DMS153 (cell line): ENCODE measurements around the gene RPS6KA5.
"Not testable (repeated sequence)": the region's sequence is repeated elsewhere in the genome, so short reads cannot be mapped to it uniquely, and the experiment has no call there.

Experiments
- DNase-seq: peaks from one replicate; lab custom pipeline; 2025; lab: John Stamatoyannopoulos, UW

The RPS6KA5 gene

DNA sequence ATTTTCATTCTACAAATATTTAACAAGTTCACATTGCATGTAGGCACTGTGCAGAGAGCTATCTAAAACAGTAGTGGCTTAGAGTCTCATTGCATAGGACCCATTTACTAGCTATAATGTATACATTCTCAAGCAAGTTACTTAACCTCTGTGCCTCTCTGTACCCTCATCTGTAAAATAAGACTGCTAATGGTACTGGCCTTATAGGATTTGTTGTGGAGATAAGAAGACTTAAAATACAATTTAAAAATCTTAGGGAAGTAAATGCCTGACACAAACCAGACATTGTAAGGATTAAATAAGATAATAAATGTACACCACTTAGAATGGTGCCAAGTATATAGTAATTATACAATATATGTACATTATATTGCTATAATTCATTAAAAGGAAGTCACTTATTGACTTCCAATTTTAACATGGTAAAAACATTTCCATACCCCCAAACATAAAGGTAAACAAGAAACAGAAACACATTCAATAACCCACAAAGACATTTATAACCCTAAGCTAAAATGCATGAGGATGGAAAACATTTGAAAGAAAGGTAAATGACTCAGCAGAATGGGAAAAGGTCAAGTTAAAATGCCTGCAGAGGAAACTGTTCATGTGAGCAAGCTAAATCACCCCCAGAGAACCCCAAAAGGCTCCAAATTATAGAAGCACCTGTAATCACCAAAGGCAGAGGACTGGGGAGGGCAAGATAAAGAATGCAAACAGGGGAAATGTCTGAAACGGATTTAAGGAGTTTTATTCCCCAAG is 30.8 kb downstream of the RPS6KA5 start:
- DNase-seq = no peak

DNA sequence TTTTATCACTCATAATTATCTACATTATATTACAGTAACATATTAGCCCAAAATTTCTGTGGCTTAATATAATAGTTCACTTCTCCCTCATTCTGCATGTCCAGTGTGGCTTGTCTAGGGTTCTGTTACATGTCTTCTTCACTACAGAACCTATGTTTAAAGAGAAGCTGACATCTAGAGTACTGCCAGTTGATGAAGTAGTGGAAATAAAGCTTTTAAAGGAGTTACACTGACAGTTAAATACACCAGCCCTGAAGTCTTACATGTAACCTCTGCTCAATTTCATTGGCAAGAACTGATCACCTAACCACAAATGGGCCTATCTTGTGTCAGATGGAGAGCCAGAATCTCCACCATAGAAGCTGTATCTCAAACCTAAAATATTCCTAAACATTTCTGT is 32.9 kb downstream of the RPS6KA5 start:
- no peak for DNase-seq

DNA sequence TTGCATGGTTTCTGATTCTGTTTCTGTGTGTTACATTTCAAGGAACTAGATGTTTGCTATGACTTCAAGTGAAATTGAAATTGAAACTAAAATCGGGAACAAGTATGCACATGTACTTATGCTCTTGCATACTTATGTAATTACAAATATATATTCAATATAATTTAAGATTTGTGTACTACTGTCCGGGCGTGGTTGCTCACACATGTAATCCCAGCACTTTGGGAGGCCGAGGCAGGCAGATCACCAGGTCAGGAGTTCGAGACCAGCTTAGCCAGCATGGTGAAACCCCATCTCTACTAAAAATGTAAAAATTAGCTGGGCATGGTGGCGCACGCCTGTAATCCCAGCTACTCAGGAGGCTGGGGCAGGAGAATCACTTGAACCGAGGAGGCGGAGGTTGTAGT is 37.8 kb downstream of the RPS6KA5 start:
- not testable (repeated sequence) for DNase-seq

DNA sequence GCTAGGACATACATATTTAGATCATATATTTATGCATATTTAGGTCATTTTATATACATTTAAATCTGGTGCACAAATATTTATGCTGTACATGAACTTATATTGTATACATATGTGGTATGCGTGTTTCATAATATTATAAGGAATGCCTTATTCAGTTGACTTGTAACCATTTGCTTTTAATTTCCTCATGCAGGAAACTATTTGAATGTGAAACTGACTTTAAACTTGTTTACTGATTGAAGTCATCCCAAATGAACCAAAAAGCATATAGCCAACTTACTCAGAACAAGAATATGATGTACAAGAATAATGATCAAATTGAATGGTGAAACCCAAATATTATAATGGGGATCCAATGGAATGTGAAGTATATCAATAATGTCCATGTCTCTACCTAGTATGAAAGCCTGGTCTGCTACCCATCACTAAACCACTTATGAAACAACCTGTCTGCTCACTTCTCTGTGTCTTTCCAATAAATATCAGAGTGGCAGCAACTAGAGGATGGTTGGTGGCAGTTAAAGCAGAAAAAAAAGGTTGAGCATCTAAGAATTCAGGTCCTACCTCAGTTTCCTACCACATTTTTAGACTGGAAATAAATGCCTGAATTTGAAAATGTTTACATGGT is 38.3 kb downstream of the RPS6KA5 start:
- no peak for DNase-seq

DNA sequence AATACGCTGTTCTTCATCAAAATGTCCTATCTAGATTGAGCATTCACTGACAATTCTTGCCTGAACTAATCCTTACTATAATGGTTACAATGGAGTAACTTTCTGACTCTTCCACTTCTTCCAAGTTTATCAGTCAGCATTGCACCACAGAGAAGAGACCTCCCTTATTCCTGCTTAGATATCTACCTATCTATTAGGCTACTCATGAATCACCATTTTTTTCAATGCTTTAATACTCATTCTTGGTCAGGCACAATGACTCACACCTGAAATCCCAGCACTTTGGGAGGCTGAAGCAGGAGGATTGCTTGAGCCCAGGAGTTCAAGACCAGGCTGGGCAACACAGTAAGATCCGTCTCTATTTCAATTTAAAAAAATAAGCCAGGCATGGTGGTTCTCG is 39.3 kb downstream of the RPS6KA5 start:
- DNase-seq = no peak

DNA sequence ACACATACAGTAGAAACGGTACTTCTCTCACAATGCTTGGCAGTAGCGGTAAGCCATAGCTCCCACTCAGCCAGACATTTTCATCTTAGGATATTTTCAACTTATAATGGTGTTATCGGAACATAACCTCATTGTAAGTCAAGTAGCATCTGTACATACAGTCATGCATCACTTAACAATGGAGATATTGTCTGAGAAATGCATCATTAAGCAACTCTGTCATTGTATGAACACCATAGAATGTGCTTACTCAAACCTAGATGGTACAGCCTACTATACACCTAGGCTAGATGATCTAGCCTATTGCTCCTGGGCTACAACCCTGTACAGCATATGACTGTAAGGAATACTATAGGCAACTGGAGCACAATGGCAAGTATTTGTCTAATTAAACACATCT is 40.8 kb downstream of the RPS6KA5 start:
- no peak for DNase-seq

DNA sequence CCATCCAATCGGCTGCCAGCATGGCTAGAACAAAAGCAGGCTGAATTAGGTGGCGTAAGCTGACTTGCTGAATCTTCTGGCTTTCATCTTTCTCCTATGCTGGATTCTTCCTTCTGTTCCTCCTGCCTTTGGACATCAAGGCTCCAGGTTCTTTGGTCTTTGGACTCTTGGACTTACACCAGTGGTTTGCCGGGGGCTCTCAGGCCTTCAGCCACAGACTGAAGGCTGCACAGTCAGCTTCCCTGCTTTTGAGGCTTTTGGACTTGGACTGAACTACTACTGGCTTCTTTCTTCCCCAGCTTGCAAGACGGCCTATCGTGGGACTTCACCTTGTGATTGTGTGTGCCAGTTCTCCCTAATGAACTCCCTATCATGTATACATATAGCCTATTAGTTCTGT is 42.0 kb downstream of the RPS6KA5 start:
- DNase-seq = no peak

DNA sequence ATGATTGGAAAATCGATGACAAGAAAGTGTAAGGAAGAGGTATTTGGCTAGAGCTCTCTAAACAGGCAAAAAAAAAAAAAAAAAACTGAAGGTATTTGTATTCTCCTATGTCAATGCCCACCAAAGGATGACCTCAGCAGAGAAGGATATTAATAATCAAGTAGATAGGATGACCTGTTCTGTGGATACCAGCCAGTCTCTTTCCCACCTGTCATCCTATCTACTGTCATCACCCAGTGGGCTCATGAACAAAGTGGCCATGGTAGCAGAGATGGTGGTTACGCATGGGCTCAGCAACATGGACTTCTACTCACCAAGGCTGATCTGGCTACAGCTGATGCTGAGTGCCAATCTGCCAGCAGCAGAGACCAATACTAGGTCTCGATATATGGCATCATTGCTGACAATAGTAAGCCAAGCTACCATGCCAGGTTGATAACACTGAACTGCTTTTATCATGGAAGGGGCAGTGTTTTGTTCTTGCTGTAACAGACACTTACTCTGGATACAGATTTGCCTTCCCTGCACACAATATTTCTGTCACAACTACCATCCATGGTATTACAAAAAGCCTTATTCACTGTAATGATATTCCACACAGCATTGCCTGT is 43.5 kb downstream of the RPS6KA5 start:
- DNase-seq = no peak

DNA sequence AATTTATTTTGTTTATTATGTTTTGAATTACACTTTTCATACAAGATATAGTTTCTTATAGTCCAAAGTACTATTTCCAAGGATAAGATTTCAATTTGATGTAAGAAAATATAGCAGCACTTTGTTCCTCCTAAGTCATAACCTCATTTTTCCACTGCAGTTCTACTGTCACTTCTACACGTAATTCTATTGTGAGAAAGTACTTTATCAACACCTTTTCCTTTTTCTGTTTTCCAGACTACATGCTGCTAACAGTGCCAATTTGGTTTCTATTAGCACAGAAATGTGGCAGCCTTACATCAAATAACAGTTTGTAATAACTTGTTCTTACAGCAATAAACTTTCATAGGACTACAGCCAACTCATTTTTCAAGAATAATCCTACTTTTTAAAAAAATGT is 45.0 kb downstream of the RPS6KA5 start:
- DNase-seq = no peak

DNA sequence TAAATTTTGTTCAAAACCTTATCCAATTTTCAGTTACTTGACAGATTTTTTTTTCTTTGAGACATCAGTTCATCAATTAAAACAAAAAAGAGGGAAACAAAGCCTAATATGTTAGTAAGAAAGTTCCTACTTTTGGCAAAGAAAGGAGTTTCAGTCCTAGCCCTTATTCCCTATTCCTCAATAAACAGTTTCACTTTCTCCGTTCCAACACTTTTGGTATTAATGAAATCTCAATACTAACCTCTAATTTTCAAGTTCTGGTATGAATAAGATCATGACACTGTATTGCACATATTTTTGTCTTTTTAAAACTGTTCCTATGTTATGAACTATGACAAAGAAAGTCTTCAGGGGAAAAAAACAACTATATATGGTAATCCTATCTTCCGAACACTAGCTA is 48.4 kb downstream of the RPS6KA5 start:
- DNase-seq = no peak

DNA sequence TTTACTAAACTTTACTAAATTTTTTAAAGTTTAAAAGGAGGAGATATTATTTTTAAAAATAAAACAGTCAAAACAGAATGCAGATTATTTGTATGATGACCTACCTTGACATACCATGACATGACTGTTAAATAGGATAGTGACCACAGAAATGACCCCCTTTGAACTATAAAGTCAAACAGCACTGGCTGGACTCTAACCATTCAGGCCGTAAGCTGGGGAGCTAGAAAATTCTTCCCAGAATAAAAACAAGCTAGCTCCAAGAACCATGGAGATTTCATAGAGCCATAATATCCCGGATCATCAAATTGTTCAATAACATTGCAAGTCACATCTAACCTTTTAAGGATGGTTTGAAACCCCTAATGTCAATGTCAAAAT is 50.3 kb downstream of the RPS6KA5 start:
- DNase-seq = no peak

DNA sequence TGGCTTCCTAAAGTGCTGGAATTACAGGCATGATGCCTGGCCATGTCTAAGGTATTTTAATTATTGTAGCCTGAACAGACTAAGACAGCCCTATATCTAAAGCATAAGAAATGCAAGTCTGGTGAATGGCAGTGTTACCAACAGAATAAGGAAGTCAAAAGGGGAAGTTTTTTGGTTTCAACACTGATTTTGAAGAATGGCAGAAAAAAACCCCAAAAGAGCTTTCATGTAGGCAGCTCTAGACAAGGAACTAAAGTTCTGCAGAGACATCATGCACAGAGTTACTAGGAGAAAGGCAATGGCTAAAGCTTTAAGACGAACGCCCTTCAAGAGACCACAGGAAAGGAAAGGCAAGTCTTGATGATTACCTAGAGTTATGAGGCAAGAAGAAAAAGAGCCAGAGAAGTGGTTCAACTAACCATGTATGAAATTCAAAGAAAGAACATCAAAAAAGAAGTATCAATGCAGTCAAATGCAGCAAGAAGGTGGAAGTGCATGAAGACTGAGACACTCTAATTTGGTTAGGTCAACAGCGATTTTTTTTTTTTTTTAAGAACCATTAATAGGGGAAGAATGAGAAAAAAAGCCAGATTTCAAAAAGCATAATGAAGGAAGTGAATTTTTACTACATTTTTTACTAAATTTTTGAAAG is 50.8 kb downstream of the RPS6KA5 start:
- DNase-seq = no peak

DNA sequence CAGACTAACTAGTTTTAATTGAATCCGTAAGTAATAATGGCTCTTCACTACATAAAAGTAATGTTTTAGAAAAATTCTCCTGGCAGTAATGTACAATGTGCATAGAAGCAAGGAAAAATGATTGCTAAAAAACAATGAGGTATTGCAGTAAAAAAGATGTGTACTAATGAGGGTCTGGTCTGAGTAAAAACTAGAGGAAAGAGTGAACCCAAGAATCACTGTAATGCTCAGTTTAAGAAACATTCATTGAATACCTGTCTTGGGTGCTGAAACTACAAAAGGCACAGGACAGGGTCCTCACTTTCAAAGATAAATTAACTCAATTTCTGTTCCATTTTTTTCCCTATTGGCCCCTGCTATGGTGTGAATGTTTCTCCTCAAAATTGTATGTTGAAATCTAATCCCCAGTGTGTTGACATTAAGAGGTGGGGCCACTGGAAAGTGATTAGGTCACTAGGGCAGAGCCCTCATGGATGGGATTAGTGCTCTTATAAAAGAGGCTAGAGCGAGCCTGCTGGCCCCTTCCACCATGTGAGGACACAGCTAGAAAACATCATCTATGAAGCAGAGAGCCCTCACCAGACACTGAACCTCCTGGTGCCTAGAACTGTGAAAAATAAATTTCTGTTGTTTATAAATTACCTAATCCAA is 51.6 kb downstream of the RPS6KA5 start:
- no peak for DNase-seq

DNA sequence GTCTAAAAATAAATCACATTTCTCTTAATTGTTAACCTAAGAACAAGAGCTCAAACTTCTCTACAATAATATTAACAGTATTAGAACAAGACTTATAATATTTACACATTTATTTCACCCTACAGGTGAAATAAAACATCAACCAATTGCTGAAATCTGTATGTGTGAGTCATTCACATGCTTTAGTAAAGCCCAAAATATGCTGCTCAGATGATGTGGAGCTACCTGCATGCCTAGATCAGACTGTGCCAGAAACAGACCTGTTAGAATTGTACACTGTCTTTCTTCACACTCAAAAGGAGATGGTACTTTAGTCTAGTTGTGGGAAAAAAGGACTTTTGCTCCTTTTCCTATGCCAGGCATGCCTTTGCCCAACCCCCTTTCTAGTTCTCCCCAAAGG is 54.7 kb downstream of the RPS6KA5 start:
- no peak for DNase-seq

DNA sequence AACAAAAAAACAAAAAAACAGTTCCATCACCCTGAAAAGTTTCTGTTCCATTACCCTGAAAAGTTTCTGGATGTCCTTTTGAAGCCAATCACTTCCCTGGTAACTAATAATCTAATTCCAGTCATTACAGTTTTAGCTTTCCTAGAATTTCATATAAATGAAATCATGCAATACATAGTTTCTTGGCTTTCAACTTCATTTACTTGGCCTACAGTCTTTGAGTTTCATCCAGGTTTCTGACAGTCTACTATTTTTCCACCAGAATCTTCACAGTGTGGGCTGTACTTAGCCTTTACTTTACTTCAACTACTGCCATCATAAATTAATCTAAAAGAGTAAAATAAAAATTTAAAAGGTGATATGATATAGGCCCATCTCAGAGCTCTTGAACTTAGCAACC is 55.5 kb downstream of the RPS6KA5 start:
- DNase-seq = no peak

DNA sequence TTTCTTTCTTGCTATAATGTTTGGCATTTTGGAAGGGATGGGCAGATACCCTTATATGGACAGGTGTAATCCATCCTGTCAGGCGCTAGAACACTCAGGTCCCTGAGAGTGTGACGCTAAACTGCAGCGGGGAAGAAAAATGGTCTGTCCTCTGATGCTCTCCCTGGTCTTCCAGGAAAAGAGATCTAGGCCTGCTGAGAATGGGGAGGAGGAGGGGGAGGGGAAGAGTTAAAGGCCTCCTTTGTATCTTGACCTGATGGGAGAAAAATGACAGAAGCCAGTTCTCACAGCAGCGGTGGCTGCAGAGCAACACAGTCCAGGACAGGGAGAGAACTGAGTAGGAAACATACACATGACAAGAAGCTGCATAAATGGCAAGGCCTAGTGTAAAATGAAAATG is 61.1 kb downstream of the RPS6KA5 start:
- DNase-seq = no peak

DNA sequence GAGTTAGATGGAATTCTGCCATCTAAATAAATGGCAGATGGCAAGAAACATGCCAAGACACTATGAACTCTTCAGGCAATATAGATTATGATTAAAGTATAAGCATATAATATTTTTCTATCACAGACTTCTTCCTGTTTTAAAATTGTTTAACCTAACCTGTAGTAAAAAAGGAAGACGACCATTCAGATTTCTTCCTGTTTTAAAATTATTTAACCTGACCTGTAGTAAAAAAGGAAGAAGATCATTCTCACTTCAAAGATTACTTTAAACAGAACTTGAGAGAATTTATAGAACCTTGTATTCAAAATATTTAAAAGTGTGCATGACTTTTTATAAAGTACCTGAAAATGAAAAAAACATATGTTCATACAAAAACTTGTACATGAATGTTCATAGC is 63.5 kb downstream of the RPS6KA5 start:
- no peak for DNase-seq

DNA sequence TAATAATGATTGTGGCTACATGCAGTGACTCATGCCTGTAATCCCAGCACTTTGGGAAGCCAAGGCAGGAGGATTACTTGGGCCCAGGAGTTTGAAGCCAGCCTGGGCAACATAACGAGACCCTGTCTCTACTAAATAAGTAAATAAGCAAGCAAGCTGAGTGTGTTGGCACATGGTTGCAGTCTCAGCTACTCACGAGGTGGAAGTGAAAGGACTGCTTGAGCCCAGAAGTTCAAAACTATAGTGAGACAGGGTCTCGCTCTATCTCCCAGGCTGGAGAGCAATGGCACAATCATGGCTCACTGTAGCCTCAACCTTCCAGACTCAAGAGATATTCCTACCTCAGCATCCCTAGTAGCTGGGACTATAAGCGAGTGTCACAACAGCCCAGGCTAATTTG is 64.7 kb downstream of the RPS6KA5 start:
- no peak for DNase-seq

DNA sequence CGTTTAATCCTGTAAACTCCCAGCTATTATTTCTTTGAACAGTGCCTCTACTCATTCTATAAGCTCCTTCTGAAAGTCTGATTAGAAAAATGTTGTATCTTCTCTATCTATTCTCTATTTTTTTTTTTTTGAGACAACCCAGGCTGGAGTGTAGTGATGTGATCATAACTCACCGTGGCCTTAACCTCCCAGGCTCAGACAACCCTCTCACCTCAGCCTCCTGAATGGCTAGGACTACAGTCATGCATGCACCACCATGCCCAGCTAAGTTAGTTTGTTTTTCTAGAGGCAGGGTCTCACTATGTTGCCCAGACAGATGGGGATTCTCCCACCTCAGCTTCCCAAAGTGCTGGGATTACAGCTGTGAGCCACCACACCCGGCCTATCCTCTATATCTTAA is 66.6 kb downstream of the RPS6KA5 start:
- no peak for DNase-seq

DNA sequence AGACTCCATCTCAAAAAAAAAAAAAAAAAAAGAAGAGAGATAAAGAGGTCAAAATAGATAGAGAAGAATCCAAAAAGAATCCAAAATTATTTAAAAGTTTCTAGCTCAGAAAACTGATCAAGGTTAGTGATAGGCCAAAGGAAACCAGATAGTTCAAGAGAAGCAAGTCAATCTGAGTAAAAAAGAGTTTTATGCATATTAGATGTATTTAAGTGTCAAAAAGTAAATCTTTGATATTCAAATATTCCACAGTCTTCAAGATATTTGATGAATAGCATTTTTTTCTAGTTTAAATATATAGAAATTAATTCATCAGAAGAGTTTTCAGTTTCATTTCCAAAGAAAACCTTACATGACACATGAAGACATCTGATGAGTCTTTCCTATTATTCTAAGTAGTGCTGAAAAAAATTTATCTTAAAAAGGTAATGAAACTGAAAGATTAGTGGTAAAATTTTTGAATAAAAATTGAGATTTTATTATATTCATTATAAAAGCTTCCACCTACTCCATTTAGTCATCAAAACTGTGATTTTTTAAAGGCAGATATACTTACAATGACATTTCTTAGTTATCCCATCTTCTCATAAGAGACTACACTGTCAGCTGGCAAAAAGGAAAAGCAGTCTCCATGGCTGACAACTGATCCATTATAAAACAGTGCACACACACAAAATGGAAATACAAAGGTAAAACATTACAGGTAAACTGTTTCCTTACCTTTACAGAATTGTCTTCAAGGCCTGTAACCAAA is 68.6 kb downstream of the RPS6KA5 start:
- no peak for DNase-seq

DNA sequence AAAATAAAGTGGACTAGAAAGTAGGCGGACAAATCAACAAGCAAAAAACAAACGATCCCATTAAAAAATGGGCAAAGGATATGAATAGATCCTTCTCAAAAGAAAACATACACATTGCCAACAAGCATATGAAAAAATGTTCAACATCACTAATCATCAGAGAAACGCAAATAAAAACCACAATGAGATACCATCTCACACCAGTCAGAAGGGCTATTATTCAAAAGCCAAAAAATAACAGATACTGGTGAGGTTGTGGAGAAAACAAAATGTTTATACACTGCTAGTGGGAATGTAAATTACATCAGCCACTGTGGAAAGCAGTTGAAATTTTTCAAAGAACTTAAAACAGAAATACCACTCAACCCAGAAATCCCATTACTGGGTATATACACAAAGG is 70.3 kb downstream of the RPS6KA5 start:
- DNase-seq = no peak

DNA sequence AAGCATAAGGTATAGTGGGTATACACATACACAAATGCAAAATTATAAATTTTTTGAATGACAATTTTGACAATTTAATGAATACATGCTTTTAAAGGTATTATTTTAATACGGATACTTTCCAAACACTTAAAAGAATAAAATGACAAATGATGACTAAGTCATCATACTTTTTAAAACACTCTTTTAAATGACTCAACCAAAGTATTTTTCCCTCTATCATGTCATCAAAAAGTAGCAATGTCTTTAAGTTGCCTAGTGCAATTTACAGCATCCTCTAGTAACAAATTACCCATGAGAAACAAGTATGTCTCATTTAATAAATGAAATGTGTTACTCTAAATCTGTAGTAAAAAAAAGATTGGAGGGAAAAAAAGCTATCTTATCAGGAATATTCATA is 73.3 kb downstream of the RPS6KA5 start:
- no peak for DNase-seq
